Kidney glomerular epithelial cell (primary cell): ENCODE data around the gene SAMD4A.

ENCODE experiments used
- DNase-seq: peaks from one replicate; lab custom pipeline; 2025; lab: John Stamatoyannopoulos, UW

The SAMD4A gene

GRCh38 chr14:54836231-54836630, 269.3 kb downstream of the SAMD4A start:
- no peak for DNase-seq

DNA sequence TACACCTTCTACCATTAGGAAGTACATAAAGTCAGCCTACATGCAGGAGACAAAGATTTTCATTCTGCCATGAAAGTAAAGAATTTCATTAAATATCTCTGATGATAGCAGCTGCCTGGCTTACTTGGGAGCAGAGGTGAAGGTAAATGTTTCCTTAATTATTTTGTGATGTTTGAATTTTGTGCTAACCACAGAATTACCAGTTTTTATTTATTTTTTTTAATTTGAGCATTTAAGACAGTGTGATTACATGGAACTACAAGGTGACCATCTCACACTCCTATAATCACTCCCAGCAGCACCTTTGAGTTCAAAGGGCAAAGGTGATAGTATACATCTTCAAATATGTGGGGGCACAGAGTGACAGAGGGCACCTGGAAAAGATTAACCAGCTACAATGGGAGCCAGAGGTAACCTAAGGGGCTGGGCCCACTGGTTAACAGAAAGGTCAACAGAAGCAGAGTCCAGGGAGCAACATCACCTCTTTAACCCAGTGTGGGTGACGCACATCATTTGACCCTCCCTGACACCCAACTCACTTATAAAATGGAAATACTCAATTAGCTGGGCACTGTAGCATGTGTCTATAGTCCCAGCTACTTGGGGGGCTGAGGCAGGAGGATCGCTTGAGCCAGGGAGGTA, 270.7 kb downstream of the SAMD4A start:
- DNase-seq = no peak

- no peak for DNase-seq
Measured at GRCh38 chr14:54838931-54839512, 272.1 kb downstream of the SAMD4A start.

DNA sequence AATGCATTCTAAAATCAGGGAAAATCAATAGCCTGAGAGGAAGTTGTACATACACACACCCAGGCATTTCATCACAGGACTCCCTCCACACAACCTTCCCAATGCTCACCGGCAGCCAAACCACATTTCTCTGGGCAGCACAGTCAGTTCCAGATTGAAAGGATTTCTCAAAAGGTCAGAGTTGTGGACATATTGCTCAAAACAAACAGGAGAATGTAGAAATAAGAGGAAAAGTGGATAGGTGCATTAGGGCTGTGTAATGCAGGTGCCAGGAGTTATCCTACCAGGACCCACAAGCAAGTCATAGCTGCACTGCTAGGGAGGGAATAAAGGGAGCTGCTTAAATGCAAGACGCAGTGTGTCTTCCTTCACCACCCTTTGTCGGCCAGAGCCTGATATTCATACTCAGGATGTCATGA, 272.8 kb downstream of the SAMD4A start:
- DNase-seq = no peak

DNA sequence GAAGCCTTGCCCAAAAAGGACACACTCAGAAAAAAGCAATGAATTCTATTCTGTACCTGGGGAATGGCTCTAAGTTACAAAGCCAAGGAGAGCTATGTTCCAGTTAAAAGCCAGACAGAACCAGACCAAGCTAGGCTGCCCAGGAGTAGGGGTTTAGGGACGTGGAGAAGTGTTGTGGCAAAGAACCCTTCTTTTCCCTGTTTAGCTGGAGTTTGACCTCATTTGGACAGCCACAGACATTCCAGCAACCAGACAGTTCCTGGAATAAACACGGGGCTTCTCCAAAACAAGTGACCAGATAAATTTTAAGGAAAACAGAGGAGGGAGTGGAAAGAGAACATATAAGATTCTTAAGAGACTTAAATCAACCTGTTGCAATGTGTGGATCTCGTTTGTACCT, 273.4 kb downstream of the SAMD4A start:
- DNase-seq = no peak

GRCh38 chr14:54840798-54841197, 273.9 kb downstream of the SAMD4A start:
- DNase-seq = no peak
